SK-N-SH (cell line): ENCODE measurements around the gene ATP6AP1. TPM values are rescaled to one million over a fixed set of nuclear protein-coding genes. Genes with fewer than 3 reads are reported as not detected.

ENCODE experiments used
- CTCF ChIA-PET: fragments of 300-600, 350-600 bp; formaldehyde crosslinking; extraction: SDS; loops from one replicate; lab custom pipeline; 2021; lab: Yijun Ruan, JAX
- POLR2A ChIA-PET: fragments of 350-600 bp; sonication (Branson Sonifier 250); formaldehyde crosslinking; extraction: SDS; loops from one replicate; lab custom pipeline; 2020; ENCODE audit warnings: antibody characterized with exemption, inconsistent platforms; lab: Yijun Ruan, JAX
- DNase-seq: peaks from one replicate; pipeline ENCODE4 v3.0.0; 2012
- H2AFZ ChIP-seq: fragments of 200-600 bp; sonication (generic); 2 replicates; pipeline ENCODE4 v1.8.1; 2016; ENCODE audit warnings: antibody characterized with exemption, mild to moderate bottlenecking, low read depth
- H3F3A ChIP-seq: fragments of 200-600 bp; sonication (generic); replicated peaks from 2 replicates; pipeline ENCODE3; 2016; ENCODE audit warnings: antibody characterized with exemption, mild to moderate bottlenecking; ENCODE audit not compliant: insufficient read depth
- H3K27ac ChIP-seq, 2 experiments: fragments of 200-500 bp in 1 of 2; fragments of 200-600 bp in 1 of 2; sonication (Bioruptor generic) in 1 of 2; sonication (generic), shearing (Covaris generic) in 1 of 2; 2 replicates each; pipeline versions ENCODE4 v1.5.1 to v1.6.1; 2014 to 2016; ENCODE audit warnings: low read depth in 2 of 2, inconsistent platforms in 1 of 2, low read length in 1 of 2, mild to moderate bottlenecking in 1 of 2, mixed read lengths in 1 of 2
- H3K27me3 ChIP-seq: fragments of 200-600 bp; sonication (generic), shearing (Covaris generic); 2 replicates; pipeline ENCODE4 v1.6.1; 2016; ENCODE audit warnings: mixed run types; ENCODE audit not compliant: insufficient read depth
- H3K36me3 ChIP-seq, 2 experiments: fragments of 200-500 bp in 1 of 2; fragments of 200-600 bp in 1 of 2; sonication (Bioruptor generic) in 1 of 2; sonication (generic) in 1 of 2; replicated peaks in 1 of 2; 2 replicates each; pipeline versions ENCODE3 to v1.5.1; 2014 to 2016; ENCODE audit warnings: low read length in 1 of 2, mild to moderate bottlenecking in 1 of 2; ENCODE audit not compliant: insufficient read depth in 2 of 2, control insufficient read depth in 1 of 2
- H3K4me1 ChIP-seq, 2 experiments: fragments of 200-500 bp in 1 of 2; fragments of 200-600 bp in 1 of 2; sonication (Bioruptor generic) in 1 of 2; sonication (generic), shearing (Covaris generic) in 1 of 2; 2 replicates each; pipeline versions ENCODE4 v1.5.1 to v1.6.1; 2014 to 2016; ENCODE audit warnings: low read depth in 1 of 2, low read length in 1 of 2, mixed run types in 1 of 2; ENCODE audit not compliant: insufficient read depth in 2 of 2, control insufficient read depth in 1 of 2
- H3K4me2 ChIP-seq: fragments of 200-600 bp; sonication (generic), shearing (Covaris generic); 2 replicates; pipeline ENCODE4 v1.6.1; 2017; ENCODE audit warnings: mixed run types
- H3K4me3 ChIP-seq, 2 experiments: fragments of 200-500 bp in 1 of 2; fragments of 200-600 bp in 1 of 2; sonication (Bioruptor generic) in 1 of 2; sonication (generic), shearing (Covaris generic) in 1 of 2; 2 replicates each; pipeline versions ENCODE4 v1.5.1 to v1.8.1; 2014 to 2016; ENCODE audit warnings: low read depth in 2 of 2, inconsistent platforms in 1 of 2, low read length in 1 of 2, mild to moderate bottlenecking in 1 of 2, mixed read lengths in 1 of 2, moderate library complexity in 1 of 2
- H3K79me2 ChIP-seq: fragments of 200-600 bp; sonication (generic); 2 replicates; pipeline ENCODE4 v1.8.1; 2017; ENCODE audit warnings: mild to moderate bottlenecking; ENCODE audit not compliant: insufficient read depth
- H3K9ac ChIP-seq: fragments of 200-600 bp; sonication (generic); 2 replicates; pipeline ENCODE4 v1.6.1; 2017; ENCODE audit warnings: mixed run types
- H3K9me2 ChIP-seq: fragments of 200-600 bp; sonication (generic); 2 replicates; pipeline ENCODE4 v1.6.1; 2017; ENCODE audit warnings: mixed run types
- H3K9me3 ChIP-seq: fragments of 200-600 bp; sonication (generic); 2 replicates; pipeline ENCODE4 v1.6.1; 2017; ENCODE audit warnings: mixed run types, mild to moderate bottlenecking, moderate library complexity
- H4K20me1 ChIP-seq: fragments of 200-600 bp; sonication (generic); 2 replicates; pipeline ENCODE4 v1.6.1; 2017; ENCODE audit warnings: mild to moderate bottlenecking, mixed run types; ENCODE audit not compliant: insufficient read depth
- FOXM1 ChIP-seq: IDR thresholded peaks from 2 replicates; pipeline ENCODE4 v1.4.0; 2012; ENCODE audit warnings: low read depth, mild to moderate bottlenecking
- GABPA ChIP-seq: IDR thresholded peaks from 2 replicates; pipeline ENCODE4 v1.4.0; 2012; ENCODE audit warnings: low read depth, mild to moderate bottlenecking
- JUND ChIP-seq: IDR thresholded peaks from 2 replicates; pipeline ENCODE4 v1.4.0; 2012
- MAX ChIP-seq: IDR thresholded peaks from 2 replicates; pipeline ENCODE4 v1.4.0; 2012; ENCODE audit warnings: low read depth
- MEF2A ChIP-seq: IDR thresholded peaks from 2 replicates; pipeline ENCODE4 v1.4.0; 2012; ENCODE audit warnings: low read depth, borderline replicate concordance
- MXI1 ChIP-seq: IDR thresholded peaks from 2 replicates; pipeline ENCODE4 v1.6.1; 2012; ENCODE audit warnings: mild to moderate bottlenecking, low read depth, low read length, improper control_type of control experiment
- NRF1 ChIP-seq: IDR thresholded peaks from 2 replicates; pipeline ENCODE4 v1.6.1; 2012; ENCODE audit warnings: low read depth, mild to moderate bottlenecking, low read length
- RAD21 ChIP-seq: IDR thresholded peaks from 2 replicates; pipeline ENCODE4 v1.6.1; 2012; ENCODE audit warnings: mild to moderate bottlenecking, low read length
- RXRA ChIP-seq: IDR thresholded peaks from 2 replicates; pipeline ENCODE4 v1.4.0; 2012; ENCODE audit warnings: low read depth, mild to moderate bottlenecking, borderline replicate concordance
- TAF1 ChIP-seq: IDR thresholded peaks from 2 replicates; pipeline ENCODE4 v1.6.1; 2012; ENCODE audit warnings: low read depth, mild to moderate bottlenecking, low read length, moderate library complexity, borderline replicate concordance
- WGBS: methylation state at CpG from one replicate; pipeline ENCODE4 v1.1.6; 2017; ENCODE audit warnings: low lambda C conversion rate; 5-methylcytosine and 5-hydroxymethylcytosine counted together
- polyA plus RNA-seq, 3 experiments: library from polyadenylated mRNA; depleted of rRNA; stranded (reverse); fragments of >200 nt; gene quantifications; 2 replicates each; pipeline ENCODE4 v1.2.3, GENCODE V29; 2012
- TF ChIP-seq, protein P1 (sequence below): fragments of 200-600 bp; sonication (generic); IDR thresholded peaks from 2 replicates; pipeline ENCODE4 v1.6.1; 2017; ENCODE audit warnings: antibody characterized with exemption, mild to moderate bottlenecking, moderate library complexity
- TF ChIP-seq, protein P2 (sequence below): IDR thresholded peaks from 2 replicates; pipeline ENCODE4 v1.4.0; 2012; ENCODE audit warnings: low read depth, borderline replicate concordance
- TF ChIP-seq, protein P3 (sequence below): fragments of 150-350 bp; IDR thresholded peaks from 2 replicates; pipeline ENCODE4 v1.6.1; 2017; ENCODE audit warnings: antibody characterized with exemption, low read length, low read depth, borderline replicate concordance

The ATP6AP1 gene
- polyA plus RNA-seq, 1 of the 3 experiments (the other 2 are of a cell fraction): 102 TPM

GRCh38 chrX:154465601-154466000 is 37.1 kb downstream of the ATP6AP1 start:
- no peak overlapping the region for H3K9ac ChIP-seq

More at GRCh38 chrX:154465601-154466000, 37.1 kb downstream of the ATP6AP1 start:
- no peaks in the 10 kb centered on the region for H3K9me2 ChIP-seq
- no peak overlapping the region for H3K27ac ChIP-seq
- no peak overlapping the region for H3K4me2 ChIP-seq
- H2AFZ ChIP-seq: no peak overlapping the region
- H3K36me3 ChIP-seq: peaks cover 0 to 35% of the 10 kb centered on the region in 2 experiments
- no peak overlapping the region for H3K4me3 ChIP-seq
- no peaks in the 10 kb centered on the region for H3F3A ChIP-seq
- H3K4me1 ChIP-seq: no peaks in the 10 kb centered on the region; a peak in 1 of 4 replicates
- WGBS: 34% methylated on average over 7 of the region's 14 CpGs
- no peaks in the 10 kb centered on the region for H3K27me3 ChIP-seq
- TF ChIP-seq MAX (no peak), MXI1 (no peak), FOXM1 (no peak), RXRA (no peak), TAF1 (no peak), JUND (no peak), RAD21 (no peak), GABPA (no peak), MEF2A (no peak), NRF1 (no peak)
- TF ChIP-seq, protein P1, sequence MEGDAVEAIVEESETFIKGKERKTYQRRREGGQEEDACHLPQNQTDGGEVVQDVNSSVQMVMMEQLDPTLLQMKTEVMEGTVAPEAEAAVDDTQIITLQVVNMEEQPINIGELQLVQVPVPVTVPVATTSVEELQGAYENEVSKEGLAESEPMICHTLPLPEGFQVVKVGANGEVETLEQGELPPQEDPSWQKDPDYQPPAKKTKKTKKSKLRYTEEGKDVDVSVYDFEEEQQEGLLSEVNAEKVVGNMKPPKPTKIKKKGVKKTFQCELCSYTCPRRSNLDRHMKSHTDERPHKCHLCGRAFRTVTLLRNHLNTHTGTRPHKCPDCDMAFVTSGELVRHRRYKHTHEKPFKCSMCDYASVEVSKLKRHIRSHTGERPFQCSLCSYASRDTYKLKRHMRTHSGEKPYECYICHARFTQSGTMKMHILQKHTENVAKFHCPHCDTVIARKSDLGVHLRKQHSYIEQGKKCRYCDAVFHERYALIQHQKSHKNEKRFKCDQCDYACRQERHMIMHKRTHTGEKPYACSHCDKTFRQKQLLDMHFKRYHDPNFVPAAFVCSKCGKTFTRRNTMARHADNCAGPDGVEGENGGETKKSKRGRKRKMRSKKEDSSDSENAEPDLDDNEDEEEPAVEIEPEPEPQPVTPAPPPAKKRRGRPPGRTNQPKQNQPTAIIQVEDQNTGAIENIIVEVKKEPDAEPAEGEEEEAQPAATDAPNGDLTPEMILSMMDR: no peak
- TF ChIP-seq, protein P2, sequence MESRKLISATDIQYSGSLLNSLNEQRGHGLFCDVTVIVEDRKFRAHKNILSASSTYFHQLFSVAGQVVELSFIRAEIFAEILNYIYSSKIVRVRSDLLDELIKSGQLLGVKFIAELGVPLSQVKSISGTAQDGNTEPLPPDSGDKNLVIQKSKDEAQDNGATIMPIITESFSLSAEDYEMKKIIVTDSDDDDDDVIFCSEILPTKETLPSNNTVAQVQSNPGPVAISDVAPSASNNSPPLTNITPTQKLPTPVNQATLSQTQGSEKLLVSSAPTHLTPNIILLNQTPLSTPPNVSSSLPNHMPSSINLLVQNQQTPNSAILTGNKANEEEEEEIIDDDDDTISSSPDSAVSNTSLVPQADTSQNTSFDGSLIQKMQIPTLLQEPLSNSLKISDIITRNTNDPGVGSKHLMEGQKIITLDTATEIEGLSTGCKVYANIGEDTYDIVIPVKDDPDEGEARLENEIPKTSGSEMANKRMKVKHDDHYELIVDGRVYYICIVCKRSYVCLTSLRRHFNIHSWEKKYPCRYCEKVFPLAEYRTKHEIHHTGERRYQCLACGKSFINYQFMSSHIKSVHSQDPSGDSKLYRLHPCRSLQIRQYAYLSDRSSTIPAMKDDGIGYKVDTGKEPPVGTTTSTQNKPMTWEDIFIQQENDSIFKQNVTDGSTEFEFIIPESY: no peak
- TF ChIP-seq, protein P3, sequence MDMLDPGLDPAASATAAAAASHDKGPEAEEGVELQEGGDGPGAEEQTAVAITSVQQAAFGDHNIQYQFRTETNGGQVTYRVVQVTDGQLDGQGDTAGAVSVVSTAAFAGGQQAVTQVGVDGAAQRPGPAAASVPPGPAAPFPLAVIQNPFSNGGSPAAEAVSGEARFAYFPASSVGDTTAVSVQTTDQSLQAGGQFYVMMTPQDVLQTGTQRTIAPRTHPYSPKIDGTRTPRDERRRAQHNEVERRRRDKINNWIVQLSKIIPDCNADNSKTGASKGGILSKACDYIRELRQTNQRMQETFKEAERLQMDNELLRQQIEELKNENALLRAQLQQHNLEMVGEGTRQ: no peak
- H4K20me1 ChIP-seq: peaks cover 27% of the 10 kb centered on the region
- CTCF ChIA-PET: interaction anchor here (0.9 kb wide), 1 partner anchor 17 kb away, joined by 4 read pairs; no protein-coding TSS in a partner anchor
- DNase-seq: no peak
- H3K79me2 ChIP-seq: peaks cover 11% of the 10 kb centered on the region; the same call in 1 of the 2 replicates
- POLR2A ChIA-PET: no interaction called here
- H3K9me3 ChIP-seq: no peaks in the 10 kb centered on the region
